Measurements from ENCODE around the gene CCDC8. TPM values are rescaled to one million over a fixed set of nuclear protein-coding genes. Genes with fewer than 3 reads are reported as not detected.

The CCDC8 gene
- total RNA-seq, 1 experiment from 2014 or later: 27.5 TPM

DNA sequence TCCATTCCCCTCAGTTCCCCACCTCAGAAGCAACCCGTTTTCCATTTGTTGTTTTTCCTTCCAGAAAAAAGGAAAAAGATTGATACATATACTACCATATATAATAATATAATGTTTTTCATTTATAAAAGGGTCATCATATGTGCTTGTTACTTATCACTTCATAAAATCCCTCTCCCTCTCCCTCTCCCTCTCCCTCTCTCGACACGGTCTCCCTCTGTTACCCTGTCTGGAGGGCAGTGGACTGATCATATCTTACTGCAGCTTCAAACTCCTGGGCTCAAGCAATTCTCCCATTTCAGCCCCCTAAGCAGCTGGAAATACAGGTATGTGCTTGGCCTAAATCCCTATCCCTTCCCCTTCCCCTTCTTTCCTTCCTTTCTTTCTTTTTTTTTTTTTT is 40.9 kb upstream of the CCDC8 start:
- no peak overlapping the region for H3K9ac ChIP-seq (ENCODE audit: extremely low read depth, insufficient read length, low read length)
- no peak for DNase-seq
- peaks cover 5 to 7% of the 10 kb centered on the region in 2 experiments; a peak in 4 of 5 replicates for H3K9me3 Mint-ChIP-seq
- H4K5ac ChIP-seq (ENCODE audit: insufficient read length, low read depth, low read length): no peak overlapping the region
- no peaks in the 10 kb centered on the region for H3K79me2 ChIP-seq (ENCODE audit: insufficient read depth, low read length)
- no peaks in the 10 kb centered on the region for H3K79me1 ChIP-seq (ENCODE audit: insufficient read depth, low read depth, low read length, poor library complexity, severe bottlenecking)
- no peak overlapping the region for H3K4ac ChIP-seq (ENCODE audit: low read depth, low read length)
- H3K9me3 ChIP-seq (ENCODE audit: control insufficient read depth, low read depth, low read length): no peaks in the 10 kb centered on the region
- H3K14ac ChIP-seq (ENCODE audit: insufficient read depth, low read length): no peak overlapping the region
- H3K27ac ChIP-seq (ENCODE audit: insufficient read length, low read depth, low read length): no peak overlapping the region
- H2BK15ac ChIP-seq (ENCODE audit: low read depth, low read length): no peak overlapping the region
- H3K18ac ChIP-seq (ENCODE audit: insufficient read length, low read depth, low read length): no peak overlapping the region
- no peak overlapping the region for H4K91ac ChIP-seq (ENCODE audit: insufficient read length, low read depth, low read length)
- H2AFZ ChIP-seq (ENCODE audit: low read length): no peak overlapping the region
- no peak overlapping the region for H4K8ac ChIP-seq (replicated peaks; ENCODE audit: insufficient read length, low read depth, low read length)
- no peak overlapping the region for H2BK20ac ChIP-seq (ENCODE audit: low read depth, low read length, poor library complexity, severe bottlenecking)
- H3K4me1 ChIP-seq (ENCODE audit: insufficient read depth, low read length): no peaks in the 10 kb centered on the region
- no peak overlapping the region for H2AK5ac ChIP-seq (ENCODE audit: insufficient read length, low read length)
- TF ChIP-seq, protein P1, sequence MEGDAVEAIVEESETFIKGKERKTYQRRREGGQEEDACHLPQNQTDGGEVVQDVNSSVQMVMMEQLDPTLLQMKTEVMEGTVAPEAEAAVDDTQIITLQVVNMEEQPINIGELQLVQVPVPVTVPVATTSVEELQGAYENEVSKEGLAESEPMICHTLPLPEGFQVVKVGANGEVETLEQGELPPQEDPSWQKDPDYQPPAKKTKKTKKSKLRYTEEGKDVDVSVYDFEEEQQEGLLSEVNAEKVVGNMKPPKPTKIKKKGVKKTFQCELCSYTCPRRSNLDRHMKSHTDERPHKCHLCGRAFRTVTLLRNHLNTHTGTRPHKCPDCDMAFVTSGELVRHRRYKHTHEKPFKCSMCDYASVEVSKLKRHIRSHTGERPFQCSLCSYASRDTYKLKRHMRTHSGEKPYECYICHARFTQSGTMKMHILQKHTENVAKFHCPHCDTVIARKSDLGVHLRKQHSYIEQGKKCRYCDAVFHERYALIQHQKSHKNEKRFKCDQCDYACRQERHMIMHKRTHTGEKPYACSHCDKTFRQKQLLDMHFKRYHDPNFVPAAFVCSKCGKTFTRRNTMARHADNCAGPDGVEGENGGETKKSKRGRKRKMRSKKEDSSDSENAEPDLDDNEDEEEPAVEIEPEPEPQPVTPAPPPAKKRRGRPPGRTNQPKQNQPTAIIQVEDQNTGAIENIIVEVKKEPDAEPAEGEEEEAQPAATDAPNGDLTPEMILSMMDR (conservative IDR thresholded peaks at IDR 0.05): no peak
- no peaks in the 10 kb centered on the region for H3K4me1 Mint-ChIP-seq
- H3K4me3 Mint-ChIP-seq: no peak overlapping the region
- WGBS (ENCODE audit: extremely low coverage, insufficient read length, low lambda C conversion rate): no CpG with 5 or more reads among the region's 3 CpGs
- H3K27ac Mint-ChIP-seq: no peak overlapping the region
- H3K56ac ChIP-seq (ENCODE audit: insufficient read length, low read depth, low read length): no peak overlapping the region
- no peak overlapping the region for H2BK120ac ChIP-seq (ENCODE audit: low read depth, low read length, poor library complexity, severe bottlenecking)
- no peaks in the 10 kb centered on the region for H3K27me3 ChIP-seq (ENCODE audit: insufficient read depth, low read length)
- no peak overlapping the region for H3K23ac ChIP-seq (ENCODE audit: insufficient read length, low read depth, low read length)
- no peaks in the 10 kb centered on the region for H3K36me3 Mint-ChIP-seq (ENCODE audit: insufficient read depth in 1 of 3, low read depth in 3 of 3)
- no peak overlapping the region for H2BK12ac ChIP-seq (ENCODE audit: insufficient read length, low read depth, low read length)
- no peaks in the 10 kb centered on the region for H3K23me2 ChIP-seq (ENCODE audit: insufficient read length, low read depth, low read length, poor library complexity, severe bottlenecking)
- H2BK5ac ChIP-seq (ENCODE audit: insufficient read length, low read length): no peak overlapping the region
- H3T11ph ChIP-seq (ENCODE audit: low read length): no peak overlapping the region
- H3K4me2 ChIP-seq (ENCODE audit: insufficient read depth, insufficient read length, low read length): no peak overlapping the region
- H4K20me1 ChIP-seq (ENCODE audit: control insufficient read depth, insufficient read depth, insufficient read length): no peaks in the 10 kb centered on the region
- H3K27me3 Mint-ChIP-seq (ENCODE audit: low read depth): peaks cover 4% of the 10 kb centered on the region
